HTR-8/SVneo (cell line): ENCODE data around the gene PNMA3.
"Not testable (repeated sequence)": the region's sequence is repeated elsewhere in the genome, so short reads cannot be mapped to it uniquely, and the experiment has no call there.

Source experiments
- DNase-seq: peaks from one replicate; pipeline ENCODE4 v3.0.0; 2011; ENCODE audit warnings: low spot score, mixed read lengths; ENCODE audit not compliant: insufficient read length
- FAIRE-seq: peaks from 2 replicates; lab custom pipeline; 2011; peaks lifted over from hg19 to GRCh38; lab: Jason Lieb, UNC

Gene PNMA3, protein sequence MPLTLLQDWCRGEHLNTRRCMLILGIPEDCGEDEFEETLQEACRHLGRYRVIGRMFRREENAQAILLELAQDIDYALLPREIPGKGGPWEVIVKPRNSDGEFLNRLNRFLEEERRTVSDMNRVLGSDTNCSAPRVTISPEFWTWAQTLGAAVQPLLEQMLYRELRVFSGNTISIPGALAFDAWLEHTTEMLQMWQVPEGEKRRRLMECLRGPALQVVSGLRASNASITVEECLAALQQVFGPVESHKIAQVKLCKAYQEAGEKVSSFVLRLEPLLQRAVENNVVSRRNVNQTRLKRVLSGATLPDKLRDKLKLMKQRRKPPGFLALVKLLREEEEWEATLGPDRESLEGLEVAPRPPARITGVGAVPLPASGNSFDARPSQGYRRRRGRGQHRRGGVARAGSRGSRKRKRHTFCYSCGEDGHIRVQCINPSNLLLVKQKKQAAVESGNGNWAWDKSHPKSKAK

DNA sequence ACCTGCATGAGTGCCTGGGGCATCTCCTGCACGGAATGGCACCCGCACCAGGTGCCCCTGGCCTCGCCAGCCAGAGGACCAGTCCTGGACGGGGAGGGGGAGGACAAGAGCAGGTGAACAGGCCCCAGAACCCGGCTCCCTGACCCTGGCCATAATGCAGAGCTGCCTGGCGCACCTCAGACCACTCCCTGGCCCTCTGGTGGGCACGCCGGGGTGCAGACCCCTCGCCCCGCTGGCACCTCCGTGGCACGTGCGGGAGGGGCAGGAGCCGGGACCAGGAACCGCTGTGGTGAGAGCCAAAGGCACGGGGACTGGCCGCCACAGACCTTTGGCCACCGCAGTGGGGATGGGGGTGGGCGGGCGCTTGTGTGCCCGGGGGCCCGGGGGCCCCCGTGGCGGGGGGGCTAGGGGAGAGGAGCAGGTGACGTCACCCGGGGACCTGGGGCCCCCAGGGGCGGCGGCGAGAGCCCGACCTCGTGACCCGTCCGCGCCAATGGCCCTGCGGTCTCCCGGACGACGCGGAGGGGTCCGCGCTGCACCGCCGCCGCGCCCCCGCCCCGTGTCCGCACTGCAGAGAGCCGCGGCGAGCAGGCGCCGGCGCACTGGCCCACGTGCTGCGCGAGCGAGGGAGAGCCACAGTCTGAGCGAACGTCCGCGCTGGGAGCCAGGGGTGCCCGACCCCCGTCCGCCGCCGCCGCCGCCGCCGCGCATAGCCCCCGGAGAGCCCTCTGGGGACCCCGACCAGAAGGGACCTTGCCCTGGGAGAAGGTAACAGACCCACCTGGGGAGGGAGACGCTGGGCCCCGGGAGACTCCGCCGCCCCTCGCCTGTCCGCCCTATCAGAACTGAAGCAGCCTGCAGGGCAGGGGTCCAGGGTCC, at the start of gene PNMA3:
Gene PNMA3, plus strand, starts transcription at position 600 of the 879 bp plus-strand sequence. CDS start 586 bp downstream, outside the sequence.
- no peak for DNase-seq
- FAIRE-seq: no peak

DNA sequence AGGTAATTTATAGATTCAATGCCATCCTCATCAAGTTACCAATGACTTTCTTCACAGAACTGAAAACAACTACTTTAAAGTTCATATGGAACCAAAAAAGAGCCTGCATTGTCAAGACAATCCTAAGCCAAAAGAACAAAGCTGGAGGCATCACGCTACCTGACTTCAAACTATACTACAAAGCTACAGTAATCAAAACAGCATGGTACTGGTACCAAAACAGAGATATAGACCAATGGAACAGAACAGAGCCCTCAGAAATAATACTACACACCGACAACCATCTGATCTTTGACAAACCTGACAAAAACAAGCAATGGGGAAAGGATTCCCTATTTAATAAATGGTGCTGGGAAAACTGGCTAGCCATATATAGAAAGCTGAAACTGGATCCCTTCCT, 39.1 kb upstream of the PNMA3 start:
- not testable (repeated sequence) for DNase-seq, FAIRE-seq

DNA sequence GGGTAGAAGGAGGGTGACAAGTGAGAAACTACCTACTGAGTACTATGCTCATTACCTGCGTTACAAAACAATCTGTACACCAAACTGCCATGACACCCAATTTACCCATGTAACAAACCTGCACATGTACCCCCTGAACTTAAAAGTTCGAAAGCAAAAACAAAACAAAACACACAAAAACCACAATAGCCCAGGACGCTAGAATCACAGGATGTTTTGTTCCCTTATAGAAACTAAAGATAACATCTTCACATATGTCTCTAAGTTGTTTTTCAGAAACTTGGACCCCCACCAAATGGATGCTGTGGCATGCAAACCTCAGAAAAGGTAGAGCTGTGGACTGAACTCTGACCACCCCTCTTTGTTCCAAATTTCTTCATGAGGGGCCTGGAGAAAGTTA, 37.1 kb upstream of the PNMA3 start:
- no peak for FAIRE-seq
- DNase-seq: no peak

DNA sequence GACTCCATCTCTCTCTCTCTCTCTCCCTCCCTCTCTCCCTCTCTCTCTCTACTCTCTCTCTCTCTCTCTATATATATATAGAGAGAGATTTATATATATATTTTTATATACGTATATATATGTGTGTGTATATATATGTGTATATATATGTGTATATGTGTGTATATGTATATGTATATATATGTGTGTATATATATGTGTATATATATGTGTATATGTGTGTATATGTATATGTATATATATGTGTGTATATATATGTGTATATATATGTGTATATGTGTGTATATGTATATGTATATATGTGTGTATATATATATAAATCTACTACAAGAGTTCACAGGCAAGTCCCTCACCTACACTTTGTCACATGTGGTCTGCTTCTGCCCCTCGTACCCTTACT, 29.8 kb upstream of the PNMA3 start:
- FAIRE-seq, DNase-seq: not testable (repeated sequence)

DNA sequence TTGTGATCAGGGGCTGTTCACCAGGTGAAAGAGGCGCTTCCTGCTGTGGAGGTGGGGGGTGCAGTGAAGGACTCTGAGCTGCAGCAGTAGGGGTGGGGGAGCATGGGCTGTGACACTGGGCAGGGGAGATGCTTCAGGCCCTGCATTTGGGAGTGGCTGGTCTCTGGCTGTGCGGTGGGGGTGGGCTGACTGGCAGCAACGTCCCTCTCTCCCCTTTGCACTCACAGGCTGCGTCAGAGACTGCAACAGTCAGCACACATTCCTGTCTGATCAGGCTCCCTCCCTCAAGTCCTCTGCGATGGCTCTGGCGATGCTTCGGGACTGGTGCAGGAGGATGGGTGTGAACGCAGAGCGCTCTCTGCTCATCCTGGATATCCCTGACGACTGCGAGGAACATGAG, 27.8 kb upstream of the PNMA3 start:
- FAIRE-seq, DNase-seq: not testable (repeated sequence)

DNA sequence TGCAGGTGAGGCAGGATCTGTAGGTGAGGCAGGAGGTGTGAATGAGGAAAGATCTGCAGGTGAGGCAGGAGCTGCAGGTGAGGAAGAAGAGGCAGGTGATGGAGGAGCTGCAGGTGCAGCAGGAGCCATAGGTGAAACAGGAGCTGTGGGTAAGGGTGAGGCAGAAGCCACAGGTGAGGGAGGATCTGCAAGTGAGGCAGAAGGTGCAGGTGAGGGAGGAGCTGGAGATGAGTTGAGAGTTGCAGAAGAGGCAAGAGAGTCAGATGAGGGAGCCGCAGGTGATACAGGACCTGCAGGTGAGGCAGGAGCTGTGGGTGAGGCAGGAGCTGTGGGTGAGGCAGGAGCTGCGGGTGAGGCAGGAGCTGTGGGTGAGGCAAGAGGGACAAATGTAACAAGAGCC, 27.1 kb upstream of the PNMA3 start:
- FAIRE-seq (no peak), DNase-seq (no peak)

DNA sequence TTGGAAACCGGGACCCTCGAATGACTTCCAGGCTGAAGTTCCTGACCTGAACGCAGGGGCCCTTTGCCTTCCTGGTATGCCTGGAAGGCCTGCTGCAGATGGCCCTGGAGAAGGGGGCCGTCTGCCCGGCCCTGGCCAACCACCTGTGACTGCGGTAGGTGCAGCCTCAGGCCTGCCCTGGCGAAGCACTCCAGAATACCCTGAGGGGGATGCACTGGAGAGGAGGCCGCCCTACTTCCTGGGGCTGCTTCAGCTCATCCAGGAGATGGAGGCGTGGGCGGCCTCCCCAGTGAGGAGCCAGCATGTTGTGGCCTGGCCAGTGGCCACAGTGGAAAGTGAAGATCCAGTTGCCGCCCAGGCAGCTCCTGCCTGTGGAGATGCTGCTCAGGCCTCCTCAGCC, 26.4 kb upstream of the PNMA3 start:
- FAIRE-seq (no peak), DNase-seq (no peak)

DNA sequence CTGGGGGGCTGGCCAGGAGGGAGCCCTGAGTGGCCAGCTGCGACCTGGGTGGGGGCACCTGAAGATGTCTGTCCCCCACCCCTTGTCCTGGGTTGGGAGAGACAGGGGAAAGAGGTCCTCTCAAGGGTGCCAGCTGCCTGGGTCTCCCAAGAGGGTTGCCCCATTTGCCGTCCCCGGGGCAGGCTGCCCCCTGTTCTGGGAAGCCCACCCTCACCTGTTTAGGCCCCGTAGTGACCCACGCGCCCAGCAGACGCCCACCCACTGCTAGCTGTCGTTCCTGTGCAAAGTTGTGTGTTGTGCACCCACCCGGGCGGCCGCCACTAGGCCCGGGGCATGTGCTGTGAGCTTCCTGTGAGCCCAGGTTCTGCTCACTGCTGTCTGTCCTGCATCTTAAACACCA, 25.5 kb upstream of the PNMA3 start:
- DNase-seq: no peak
- no peak for FAIRE-seq

DNA sequence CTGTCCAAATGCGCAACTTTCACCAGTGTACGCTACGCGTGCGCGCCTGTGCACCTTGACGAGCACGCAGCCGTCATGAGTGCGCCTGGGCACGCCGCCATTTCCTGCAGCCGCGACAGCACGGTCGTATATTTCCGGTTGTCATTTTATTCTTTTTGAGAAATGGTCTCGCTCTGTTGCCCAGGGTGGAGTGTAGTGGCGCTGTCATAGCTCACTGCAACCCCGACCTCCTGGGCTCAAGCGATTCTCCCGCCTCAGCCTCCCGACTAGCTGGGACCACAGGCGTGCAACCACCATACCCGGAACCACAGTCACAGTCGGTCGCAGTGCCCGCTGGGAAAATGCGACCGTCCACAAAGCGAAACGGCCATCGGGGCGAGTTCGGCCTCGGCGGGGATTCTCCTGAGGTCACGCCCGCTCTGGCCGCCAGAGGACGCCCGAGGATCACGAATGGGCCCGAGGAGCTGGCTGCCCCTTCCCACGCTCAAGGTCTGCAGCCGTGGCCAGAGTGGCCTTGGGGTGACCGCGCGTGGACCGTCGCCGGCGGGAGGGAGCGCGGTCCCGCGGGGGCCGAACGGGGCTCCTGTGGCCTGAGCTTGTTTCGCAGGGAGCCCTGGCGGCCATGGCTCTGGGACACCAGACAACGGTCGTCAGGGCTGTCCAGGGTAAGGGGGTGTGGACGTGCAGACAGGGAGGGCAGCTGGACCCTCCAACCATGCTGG, 23.7 kb upstream of the PNMA3 start:
- no peak for FAIRE-seq
- DNase-seq: peak; percentile 35

DNA sequence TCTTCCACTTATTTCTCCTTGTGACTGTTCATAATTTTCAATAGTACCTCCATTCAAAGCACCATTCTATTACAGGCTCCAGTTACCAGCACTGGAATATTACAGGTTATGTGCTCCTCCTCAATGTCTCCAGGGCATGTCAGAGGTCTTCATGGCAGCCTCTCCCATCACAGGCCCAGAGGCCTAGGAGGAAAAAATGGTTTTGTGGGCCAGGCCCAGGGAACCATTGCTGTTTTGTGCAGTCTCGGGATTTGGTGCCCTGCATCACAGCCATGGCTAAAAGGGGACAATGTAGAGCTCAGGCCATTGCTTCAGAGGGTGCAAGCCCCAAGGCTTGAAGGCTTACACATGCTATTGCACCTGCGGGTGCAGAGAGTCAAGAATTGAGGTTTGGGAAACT, 7.2 kb upstream of the PNMA3 start:
- DNase-seq (no peak), FAIRE-seq (no peak)

DNA sequence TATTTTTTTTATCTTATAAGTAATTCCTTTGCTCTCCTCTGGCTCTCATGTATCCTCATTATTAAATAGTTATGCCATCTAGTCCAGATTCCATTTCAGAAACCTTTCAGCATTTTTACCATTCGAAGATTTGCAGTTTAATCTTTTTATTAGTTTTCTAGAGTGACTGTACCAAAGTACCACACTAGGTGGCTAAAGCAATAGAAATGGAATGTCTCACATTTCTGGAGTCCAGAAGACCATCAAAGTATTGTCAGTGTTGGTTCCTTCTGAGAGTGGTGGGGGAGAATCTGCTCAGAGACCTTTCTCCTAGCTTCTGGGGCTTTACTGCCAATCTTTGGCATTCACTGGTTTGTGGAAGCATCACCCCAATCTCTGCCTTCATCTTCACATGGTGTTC, 3.7 kb upstream of the PNMA3 start:
- no peak for DNase-seq
- FAIRE-seq: no peak

DNA sequence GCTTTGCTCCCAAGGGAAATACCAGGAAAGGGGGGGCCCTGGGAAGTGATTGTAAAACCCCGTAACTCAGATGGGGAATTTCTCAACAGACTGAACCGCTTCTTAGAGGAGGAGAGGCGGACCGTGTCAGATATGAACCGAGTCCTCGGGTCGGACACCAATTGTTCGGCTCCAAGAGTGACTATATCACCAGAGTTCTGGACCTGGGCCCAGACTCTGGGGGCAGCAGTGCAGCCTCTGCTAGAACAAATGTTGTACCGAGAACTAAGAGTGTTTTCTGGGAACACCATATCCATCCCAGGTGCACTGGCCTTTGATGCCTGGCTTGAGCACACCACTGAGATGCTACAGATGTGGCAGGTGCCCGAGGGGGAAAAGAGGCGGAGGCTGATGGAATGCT, 1.0 kb downstream of the PNMA3 start:
- FAIRE-seq: no peak
- DNase-seq: no peak

DNA sequence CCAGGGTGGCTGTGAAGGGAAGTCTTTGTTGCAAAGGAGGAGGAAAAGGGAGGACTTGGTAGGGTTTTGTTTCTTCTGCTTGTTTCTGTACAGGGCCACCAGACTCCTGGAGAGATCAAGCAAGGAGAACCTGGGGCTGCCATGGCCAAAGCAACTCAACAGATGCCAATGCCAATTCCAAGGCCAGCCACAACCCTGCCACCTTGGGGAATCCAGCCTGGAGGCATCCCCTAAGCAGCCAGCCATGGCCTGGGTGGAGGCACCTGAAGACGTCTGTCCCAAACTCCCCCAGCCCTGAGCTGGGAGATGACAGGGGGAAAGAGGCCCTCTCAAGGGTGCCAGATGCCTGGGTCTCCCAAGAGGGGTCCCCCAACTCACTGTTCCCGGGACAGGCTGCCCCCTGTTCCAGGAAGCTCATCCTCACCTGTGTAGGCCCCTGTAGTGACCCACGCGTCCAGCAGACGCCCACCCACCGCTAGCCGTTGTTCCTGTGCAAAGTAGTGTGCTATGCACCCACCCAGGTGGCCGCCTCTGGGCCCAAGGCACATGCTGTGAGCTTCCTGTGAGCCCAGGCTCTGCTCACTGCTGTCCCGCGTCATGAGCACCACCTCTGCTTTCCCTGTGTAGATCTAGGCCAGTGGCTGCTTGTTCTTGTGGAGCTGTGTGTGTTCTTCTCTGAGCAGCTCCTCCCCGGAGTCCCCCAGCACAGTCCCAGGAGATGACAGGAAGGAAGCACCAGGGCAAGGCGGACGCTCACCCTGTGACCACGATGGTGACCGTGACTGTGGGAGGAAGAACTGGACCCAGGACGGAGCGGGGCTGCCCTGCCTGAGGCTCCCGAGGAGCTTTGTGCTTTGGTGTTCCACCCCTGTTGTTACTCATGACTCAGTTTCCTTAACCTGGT, 3.2 kb downstream of the PNMA3 start:
- FAIRE-seq: no peak
- DNase-seq: no peak

DNA sequence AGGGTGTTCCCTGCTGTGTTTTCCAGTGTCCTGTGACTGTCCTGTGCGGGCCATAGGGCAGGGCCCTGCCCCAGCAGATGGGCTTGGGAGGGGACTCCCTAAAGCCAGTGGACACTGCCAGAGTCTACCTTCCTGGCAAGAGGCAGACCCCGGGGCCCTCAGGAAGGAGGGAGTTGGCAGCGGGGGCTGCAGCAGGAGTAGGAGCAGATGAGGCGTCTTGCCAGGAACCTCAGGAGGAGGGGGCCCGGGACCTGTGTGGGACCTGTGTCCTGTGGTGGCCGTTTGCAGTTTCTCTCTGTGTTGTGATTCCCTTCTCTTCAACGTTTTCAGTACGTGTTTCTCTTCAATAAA, 3.8 kb downstream of the PNMA3 start:
- FAIRE-seq (no peak), DNase-seq (no peak)

DNA sequence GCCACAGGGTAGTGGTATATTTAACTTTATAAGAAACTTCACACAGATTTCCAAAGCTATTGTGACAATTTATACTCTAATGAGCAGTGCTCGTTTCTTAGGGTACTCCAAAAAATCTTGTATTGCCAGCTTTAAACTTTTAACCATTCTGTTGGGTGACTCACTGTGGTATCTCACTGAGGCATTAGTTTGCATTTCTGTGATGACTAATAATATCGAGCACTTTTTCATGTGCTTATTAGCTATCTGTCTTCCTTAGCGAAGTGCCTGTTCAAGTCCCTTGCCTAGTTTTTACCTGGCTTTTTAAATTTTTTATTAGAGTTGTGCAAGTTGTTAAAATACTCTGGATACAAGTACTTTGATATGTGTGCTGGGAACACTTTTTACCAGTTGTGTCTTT, 5.5 kb downstream of the PNMA3 start:
- FAIRE-seq (no peak), DNase-seq (no peak)

DNA sequence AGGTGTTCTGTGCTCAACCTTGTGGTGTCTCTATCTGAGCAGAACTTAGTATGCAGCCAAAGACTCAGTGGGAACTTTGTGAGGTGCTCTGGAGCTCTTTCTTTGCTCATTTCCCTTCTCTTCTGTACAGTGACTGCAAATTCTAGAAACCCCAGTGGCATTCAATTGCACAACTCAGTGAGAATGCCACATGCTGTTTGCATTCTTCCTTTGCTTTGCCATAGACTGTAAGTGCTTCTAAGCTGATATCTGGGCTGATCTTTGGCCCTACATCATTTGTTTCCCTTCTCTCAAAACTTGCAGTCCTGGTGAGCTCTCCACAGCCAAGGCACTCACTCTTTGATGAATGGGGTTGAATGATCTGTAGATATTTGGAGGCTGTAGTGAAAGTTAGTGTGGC, 7.0 kb downstream of the PNMA3 start:
- DNase-seq: no peak
- FAIRE-seq: no peak

DNA sequence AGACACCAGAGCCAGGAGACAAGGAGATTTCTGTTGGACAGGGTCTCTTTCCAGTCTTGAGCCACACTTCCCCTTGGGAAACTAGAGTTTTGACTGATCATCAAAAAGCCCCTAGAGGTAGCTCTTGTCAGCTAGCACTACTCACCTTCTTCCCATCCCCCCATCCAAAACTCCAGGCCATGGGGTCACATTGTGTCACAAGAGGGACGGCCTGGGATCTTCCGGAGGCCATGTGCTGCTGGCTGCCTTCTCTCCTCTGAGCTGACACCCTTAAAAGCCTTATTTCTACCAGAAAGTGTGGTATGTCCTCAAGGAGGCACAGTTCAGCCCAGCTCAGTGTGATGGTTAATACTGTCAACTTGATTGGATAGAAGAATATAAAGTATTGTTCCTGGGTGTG, 7.8 kb downstream of the PNMA3 start:
- no peak for FAIRE-seq
- no peak for DNase-seq

DNA sequence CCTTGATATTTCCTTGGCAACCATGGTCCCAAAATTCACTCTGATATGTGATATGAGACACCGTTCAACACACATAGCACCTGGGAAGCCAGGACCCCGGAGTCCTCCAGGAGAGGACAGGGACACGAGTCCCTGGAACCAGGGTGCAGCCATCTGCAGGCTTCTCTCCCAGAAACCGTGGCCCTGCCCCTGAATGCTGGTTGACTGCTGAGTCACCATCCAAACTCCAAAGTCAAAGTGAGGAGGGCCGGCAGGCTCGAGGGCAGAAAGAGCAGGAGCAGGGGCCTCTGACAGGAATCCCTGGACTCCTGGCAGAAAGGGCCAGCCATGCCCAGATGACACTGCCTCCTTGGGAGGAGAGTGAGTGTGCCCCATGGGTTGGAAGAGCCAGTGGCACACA, 9.1 kb downstream of the PNMA3 start:
- no peak for DNase-seq
- no peak for FAIRE-seq

DNA sequence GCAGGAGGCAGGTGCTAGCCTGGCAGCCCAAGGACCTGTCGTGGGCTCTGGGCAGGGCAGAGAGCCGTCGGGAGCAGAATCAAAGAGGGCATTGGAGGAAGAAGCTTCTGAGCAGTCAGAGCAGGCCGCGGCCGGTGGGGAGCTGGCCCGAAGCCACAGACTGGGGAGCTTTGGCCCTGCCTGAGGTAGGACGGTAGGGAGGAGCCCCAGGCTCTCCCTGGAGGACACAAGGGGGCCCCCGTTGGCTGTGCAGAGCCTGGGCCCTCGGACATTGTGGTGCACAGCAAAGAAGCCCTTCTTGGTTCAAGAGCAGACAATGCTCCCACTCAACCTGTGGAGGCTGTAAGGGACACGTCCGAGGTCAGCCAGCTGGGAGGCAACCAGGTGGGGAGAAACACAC, 10.1 kb downstream of the PNMA3 start:
- DNase-seq, FAIRE-seq: not testable (repeated sequence)
